ENCODE results near the gene MAPK6. TPM values are rescaled to one million over a fixed set of nuclear protein-coding genes. Genes with fewer than 3 reads are reported as not detected.

MAPK6 gene
- total RNA-seq, 1 donor from 2014 or later: 32.7 TPM

DNA sequence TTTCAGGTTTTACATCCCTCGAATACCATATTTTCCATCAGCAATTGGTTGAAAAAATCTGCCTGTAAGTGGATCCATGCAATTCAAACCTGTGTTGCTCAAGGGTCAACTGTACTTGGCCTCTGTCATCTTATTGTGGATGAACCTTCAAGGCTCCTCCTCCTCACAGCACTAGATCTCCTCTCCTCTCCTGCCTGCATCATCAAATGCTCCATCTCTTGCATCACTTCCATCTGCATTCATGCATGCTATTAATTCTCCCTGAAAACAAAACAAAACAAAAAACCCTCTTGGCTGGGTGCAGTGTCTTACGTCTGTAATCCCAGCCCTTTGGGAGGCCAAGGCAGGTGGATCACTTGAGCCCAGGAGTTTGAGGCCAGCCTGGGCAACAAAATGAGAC, 83.4 kb downstream of the MAPK6 start:
- DNase-seq (ENCODE audit: low read depth in 2 of 2): peak in 1 of 2 donors; percentile 34

DNA sequence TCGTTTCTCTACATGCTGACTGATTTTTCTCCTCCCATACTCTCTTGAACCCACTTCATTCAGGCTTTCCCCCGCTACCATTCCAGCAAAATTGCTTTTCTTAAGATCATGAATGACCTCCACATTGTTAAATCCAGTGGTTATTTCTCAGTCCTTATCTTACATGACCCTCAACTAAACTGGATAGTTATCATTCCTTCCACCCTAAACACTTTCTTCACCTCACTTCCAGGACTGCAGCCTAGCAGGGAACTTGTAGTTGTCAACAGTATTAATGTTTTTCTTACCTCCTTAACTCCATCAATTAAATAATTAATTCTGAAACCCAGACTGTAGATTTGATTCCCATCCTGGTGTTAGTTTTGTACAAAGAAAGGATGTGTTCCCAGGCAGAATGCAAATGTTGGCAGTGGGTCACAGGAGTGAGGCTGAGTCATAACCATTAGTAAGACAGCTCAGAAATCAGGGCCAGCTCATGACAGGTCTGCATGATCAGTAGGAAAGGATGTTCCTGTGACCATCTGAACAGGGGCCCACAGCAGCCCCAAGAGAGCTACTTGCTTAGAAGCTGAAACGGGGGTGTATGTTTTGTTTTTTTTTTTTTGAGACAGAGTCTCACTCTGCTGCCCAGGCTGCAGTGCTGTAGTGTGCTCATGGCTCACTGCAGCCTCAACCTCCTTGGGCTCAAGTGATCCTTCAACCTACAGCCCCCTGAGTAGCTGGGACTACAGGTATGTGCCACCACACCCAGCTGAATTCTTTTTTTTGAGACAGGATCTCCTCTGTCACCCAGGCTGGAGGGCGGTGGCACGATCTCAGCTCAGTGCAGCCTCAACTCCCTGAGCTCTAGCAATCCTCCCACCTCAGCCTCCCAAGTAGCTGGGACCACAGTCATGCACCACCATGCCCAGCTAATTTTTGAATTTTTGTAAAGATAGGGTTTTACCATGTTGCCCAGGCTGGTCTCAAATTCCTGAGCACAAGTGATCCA, 84.5 kb downstream of the MAPK6 start:
- DNase-seq (ENCODE audit: low read depth in 2 of 2): peak; percentile 87 to 99

DNA sequence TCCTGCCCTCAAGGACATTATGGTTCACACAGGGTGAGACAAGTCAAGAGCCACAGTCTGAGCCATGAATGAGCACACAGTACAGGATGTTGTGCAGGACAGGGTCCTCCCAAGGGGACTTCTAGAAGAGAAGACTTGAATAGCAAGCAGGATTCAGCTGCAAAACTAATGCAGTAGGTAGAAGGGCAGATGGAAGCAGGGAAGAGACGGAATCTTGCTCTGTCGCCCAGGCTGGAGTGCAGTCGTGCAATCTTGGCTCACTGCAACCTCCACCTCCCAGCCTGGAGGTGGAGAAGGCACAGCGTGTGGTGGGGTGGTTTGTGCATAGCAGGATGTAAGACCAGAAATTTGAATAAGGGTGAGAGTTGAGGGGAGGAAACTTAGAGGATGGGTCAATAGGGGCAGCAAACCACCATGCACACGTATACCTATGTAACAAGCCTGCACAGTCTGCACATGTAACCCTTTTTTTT, 85.5 kb downstream of the MAPK6 start:
- no peak for DNase-seq (ENCODE audit: low read depth in 2 of 2)

DNA sequence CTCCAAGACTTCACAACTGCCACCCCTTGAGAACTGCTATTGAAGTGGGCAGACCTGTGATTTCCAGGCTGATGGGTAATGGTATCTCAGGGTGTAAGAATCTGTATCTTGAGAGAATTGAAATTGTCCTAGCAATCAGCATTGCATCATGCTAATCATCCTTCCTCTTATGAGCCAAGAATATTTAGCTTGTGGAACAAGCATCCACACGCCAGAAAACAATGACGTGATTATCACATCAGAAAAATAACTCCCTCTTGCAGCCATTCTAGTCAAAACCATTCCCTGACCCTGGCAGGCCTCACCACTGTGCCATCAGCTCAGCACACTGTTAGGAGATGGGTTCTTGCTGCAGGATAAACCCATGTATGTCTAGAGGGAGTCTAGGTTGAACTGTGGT, 86.8 kb downstream of the MAPK6 start:
- DNase-seq (ENCODE audit: low read depth in 2 of 2): no peak

DNA sequence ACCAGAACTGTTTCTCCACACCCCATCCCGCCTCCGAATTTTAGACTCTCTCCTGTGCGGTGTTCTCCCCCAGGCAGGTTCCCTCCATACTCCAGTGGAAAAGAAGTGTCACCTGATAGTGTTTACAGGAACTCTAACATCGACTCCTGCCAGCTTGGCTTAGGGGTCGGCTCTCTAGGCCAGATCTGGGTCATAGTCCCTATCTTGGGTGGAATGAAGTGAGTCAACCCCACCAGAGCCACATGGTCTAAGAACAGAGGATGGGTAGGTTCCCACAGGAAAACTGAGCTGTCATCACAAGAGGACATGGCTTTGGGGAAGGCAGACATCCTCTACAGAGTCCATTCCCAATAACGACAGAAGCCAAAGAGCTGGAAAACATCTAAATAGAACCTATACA, 87.6 kb downstream of the MAPK6 start:
- peak; percentile 58 to 64 for DNase-seq (ENCODE audit: low read depth in 2 of 2)

DNA sequence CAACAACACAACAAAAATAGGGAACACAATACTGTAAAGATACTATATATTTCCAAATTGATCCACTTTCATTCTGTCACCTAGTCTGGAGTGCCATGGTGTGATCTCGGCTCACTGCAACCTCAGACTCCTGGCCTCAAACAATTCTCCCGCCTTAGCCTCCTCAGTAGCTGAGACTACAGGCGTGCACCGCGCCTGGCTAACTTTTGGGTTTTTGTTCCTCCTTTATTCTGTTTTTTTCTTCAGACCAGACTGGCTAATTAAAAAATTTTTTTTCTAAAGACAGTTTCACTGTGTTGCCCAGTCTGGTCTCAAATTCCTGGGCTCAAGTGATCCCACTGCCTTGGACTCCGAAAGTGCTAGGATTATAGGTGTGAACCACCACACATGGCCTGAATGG, 88.2 kb downstream of the MAPK6 start:
- DNase-seq (ENCODE audit: low read depth in 2 of 2): no peak

DNA sequence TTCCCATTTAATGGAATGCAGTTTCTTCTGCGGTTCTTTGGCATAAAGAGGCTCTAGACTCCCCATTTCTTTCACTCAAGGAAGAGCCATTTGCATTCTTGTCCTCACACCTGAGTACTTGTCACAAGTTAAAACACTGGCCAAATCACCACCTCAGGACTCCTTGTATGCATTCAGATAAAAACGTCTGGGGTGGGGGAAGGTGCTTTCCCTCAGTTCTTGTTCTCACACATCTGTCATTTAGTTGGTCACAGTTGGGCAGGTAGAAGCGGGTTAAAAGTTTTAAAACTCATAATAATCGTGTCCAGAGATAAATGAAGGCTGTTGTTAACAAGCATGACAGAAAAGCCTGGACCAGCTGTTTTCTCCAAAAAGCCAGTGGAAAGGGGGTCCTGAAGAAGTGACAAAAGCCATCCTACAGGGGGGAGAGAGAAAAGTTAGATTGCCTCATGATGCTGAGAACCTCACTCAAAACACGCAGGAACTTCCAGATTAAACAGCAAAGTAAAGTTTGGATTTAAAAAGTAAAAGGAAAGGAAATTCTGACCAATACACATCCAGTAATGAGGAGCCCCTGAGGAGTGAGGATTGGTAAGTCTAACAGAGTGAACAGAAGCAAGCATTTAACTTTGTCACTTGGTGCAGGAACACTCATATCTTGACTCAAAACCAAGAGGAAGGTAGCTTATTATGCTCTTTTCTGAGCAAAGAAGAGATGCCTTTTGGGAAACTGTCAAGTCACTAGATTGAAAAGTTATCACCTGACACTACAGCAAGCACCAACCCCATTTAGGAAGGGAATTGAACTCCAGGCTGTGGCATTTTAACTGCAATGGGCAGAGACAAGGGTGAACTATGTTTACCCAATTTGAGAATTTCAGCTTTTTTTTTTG, 90.8 kb downstream of the MAPK6 start:
- no peak for DNase-seq (ENCODE audit: low read depth in 2 of 2)

DNA sequence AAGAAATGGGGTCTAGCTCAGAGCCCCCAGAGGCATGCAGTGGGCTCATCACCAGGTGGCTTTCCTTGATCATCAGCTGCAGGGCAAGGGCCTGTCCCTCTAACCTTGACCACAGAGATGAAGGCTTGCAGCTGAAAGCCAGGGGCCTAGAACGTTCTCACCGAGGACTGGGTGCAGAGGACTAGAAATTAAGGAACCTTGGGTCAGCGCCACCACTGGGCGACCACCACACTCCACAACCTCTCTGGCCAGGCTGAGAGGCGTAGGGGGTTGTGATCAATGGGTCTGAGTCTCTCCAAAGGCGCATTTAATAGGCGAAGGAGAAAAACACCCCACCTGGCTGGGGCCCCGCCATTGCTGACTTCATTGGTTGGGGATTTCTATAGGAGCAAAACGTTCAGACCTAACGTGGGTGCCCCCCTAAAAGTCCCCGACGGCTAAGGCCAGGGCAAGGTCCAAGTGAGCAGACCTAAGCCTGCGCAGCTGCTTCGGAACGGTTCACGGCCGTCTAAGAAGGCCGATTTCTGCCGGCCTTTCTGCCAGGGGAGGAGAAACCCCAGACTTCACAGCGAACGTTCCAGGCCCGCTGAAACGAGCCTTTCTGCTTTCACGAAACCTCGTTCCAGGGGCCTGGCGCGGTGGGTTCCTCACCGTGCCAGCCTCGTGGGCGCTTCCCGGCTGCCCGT, 92.6 kb downstream of the MAPK6 start:
- no peak for DNase-seq (ENCODE audit: low read depth in 2 of 2)

DNA sequence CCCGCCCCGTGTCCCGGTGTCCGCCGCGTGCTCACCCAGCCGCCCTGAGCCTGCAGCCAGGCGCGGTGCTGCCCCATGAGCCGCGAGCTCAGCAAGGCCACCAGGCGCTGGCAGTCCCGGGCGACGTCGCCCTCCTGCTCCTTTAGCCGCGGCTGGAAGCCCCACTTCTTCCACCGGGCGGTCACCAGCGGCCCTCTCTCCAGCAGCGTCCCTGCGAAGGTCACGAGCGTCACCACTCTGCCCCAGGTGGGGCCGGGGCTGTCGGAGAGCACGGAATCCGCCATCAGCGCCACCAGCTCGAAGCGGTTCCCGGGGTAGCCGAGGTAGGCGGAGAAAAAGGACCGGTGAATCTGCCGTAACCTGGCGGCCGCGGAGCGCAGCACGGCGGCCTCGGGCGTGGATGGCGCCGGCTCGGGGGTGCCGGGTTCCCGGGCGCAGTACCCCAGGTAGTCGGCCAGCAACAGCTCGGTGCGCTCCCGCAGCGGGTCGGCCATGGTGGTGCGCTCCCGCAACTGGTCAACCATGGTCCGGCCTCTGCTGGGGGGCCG, 93.3 kb downstream of the MAPK6 start:
- DNase-seq (ENCODE audit: low read depth in 2 of 2): peak in 1 of 2 donors; percentile 48

DNA sequence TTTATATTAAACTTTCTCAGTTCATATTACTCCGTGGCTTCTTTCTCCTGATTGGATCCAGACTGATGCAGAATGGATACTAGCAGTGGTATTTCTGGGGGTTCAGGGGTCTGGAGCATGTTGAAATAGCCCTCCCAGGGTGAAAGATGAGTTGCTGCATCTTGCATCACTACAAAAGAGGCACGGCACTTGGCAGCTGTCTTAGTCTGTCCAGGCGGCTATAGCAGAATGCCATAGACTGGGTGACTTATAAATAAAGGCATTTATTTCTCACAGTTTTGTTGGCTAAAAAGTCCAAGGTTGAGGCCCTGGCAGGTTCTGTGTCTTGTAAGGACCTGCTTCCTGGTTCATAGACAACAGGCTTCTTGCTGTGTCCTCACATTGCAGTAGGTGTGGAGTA, 94.2 kb downstream of the MAPK6 start:
- DNase-seq (ENCODE audit: low read depth in 2 of 2): no peak

DNA sequence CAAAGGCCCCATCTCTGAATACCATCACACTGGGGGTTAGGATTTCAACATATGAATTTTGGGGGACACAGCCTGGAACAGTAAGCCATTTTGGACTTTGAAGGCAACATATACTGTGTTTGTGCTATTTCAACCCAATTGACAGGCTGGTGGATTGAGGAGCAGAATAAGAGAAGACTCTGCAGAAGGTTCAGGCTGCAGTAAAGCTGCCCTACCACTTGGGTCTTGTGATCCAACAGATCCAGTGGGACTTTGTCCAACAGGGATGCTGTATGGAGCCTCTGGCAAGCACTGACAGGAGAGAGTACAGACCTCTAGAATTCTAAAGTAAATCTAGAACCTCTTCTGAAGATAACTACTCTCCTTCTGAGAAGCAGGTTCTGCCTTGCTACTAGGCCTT, 94.7 kb downstream of the MAPK6 start:
- no peak for DNase-seq (ENCODE audit: low read depth in 2 of 2)

DNA sequence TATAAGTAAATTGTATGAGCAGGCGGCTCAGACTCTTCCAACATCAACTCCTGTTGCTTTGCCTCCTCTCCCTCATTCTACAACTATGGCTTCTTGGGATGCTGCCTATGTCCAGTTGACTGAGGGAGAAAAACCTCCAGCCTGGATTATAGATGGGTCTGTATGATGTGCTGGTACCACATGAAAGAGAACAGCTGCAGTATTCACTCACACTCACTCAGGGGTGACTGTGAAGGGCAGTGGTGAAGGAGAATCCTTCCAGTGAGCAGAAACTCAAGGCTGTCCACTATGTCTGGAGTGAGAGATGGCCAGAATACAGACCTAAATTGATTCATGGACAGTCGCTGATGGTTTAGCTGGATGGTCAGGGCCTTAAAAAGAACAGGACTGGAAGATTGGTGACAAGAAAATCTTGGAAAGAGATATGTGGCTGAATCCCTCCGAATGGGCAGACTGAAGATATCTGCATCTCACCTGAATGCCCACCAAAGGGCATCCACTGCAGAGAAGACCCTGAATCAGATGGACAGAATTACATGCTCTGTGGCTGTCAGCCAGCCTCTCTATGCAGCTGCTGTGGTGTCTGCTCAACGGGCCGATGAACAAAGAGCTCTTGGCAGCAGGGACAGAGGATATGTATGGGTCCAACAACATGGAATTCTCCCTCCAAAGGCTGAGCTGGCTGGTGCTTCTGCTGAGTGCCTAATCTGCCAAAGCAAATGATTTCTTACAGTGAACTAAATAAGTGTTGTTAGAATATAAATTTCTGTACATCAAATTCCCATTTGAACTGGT, 95.4 kb downstream of the MAPK6 start:
- peak; percentile 71 to 73 for DNase-seq (ENCODE audit: low read depth in 2 of 2)

DNA sequence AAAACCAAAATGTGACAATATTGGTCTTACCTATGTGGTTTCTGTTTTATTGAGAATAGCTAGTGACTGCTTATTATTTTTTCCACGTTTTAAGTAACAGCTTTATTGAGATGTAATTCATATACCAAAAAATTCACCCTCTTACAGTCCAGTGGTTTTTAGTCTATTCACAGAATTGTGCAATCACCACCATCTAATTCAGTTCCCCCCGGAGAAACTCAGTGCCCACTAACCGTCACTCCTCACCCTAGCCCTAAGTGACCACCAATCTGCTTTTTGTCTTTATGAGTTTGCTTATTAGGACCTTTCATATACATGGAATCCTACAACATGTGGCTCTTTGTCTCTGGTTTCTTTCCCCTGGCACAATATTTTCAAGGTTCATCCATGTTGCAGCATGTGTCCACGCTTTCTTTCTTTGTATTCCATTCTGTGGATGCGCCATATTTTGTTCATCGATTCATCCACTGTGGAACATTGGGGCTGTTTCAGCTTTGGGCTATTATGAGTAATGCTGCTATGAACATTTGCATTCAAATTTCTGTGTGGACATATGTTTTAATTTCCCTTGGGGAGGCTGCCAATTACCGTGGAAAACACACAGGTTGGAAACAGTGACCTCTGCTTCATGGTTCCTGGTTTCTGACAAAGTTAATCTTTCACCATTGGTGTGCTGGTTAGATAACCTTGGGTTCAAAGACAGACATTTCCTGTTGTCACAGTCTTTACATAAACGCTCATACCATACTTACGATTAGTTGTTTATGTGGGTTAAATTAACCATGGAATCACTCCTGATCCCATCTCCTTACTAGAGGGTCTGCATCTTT, 96.8 kb downstream of the MAPK6 start:
- peak; percentile 95 to 96 for DNase-seq (ENCODE audit: low read depth in 2 of 2)

Other genes with a start within 250 kb of the MAPK6 start
- 48.3 and 59.4 TPM in 2 replicates for gene TMOD3, start 189.6 kb upstream of the MAPK6 start, total RNA-seq
- 19.9 and 21.5 TPM in 2 replicates for gene LEO1, start 47.4 kb upstream of the MAPK6 start, total RNA-seq
- gene BCL2L10, start 93.6 kb downstream of the MAPK6 start, total RNA-seq: 0.51 and 2.4 TPM in 2 replicates
- 30.9 and 49.3 TPM in 2 replicates for gene GNB5, start 172.2 kb downstream of the MAPK6 start, total RNA-seq

All from dermis microvascular lymphatic vessel endothelial cell (primary cell).